OCI-LY7 (cell line): ENCODE data around the gene PARN. TPM values are rescaled to one million over a fixed set of nuclear protein-coding genes. Genes with fewer than 3 reads are reported as not detected.
A peak's percentile ranks its signal among the peaks of the same experiment; 100 is the strongest.

Experiments
- BruUV-seq: library from RNA; stranded (reverse); fragments of 400-500 nt; replicated peaks from 2 replicates; lab custom pipeline; 2021; lab: Mats Ljungman, UMichigan
- CTCF ChIA-PET: fragments of 300-600 bp; sonication (Branson Sonifier 250); formaldehyde crosslinking; loops from one replicate; lab custom pipeline; 2022; ENCODE audit warnings: antibody characterized with exemption; ENCODE audit not compliant: unreplicated experiment; lab: Charles Lee
- POLR2A ChIA-PET: fragments of 300-600 bp; sonication (Branson Sonifier 250); formaldehyde crosslinking; loops from one replicate; lab custom pipeline; 2022; ENCODE audit warnings: antibody characterized with exemption; lab: Charles Lee
- DNase-seq: peaks from one replicate; pipeline ENCODE4 v3.0.0-alpha.2; 2015; ENCODE audit warnings: low spot score
- H2AFZ ChIP-seq: fragments of 200-600 bp; sonication (generic), shearing (Covaris generic); 2 replicates; pipeline ENCODE4 v1.6.1; 2014; ENCODE audit warnings: mild to moderate bottlenecking, antibody characterized with exemption, low read length, moderate library complexity
- H3K27ac ChIP-seq: fragments of 200-600 bp; sonication (generic); 2 replicates; pipeline ENCODE4 v1.5.1; 2014; ENCODE audit warnings: mixed run types, low read depth, mild to moderate bottlenecking, moderate library complexity, low read length, inconsistent platforms; ENCODE audit not compliant: poor library complexity, severe bottlenecking
- H3K36me3 ChIP-seq: fragments of 200-600 bp; sonication (generic); 2 replicates; pipeline ENCODE4 v1.6.1; 2014; ENCODE audit warnings: mild to moderate bottlenecking, antibody characterized with exemption, low read length, moderate library complexity, mixed read lengths; ENCODE audit not compliant: insufficient read depth
- H3K4me1 ChIP-seq: fragments of 200-600 bp; sonication (generic); 2 replicates; pipeline ENCODE4 v1.5.1; 2014; ENCODE audit warnings: mild to moderate bottlenecking, low read length; ENCODE audit not compliant: insufficient read depth, poor library complexity, severe bottlenecking
- H3K4me2 ChIP-seq: fragments of 200-600 bp; sonication (generic); 2 replicates; pipeline ENCODE4 v1.6.1; 2014; ENCODE audit warnings: mild to moderate bottlenecking, low read length
- H3K4me3 ChIP-seq: fragments of 200-600 bp; sonication (generic); 2 replicates; pipeline ENCODE4 v1.5.1; 2014; ENCODE audit warnings: mild to moderate bottlenecking, low read depth, low read length; ENCODE audit not compliant: poor library complexity, severe bottlenecking
- H3K79me2 ChIP-seq: fragments of 200-600 bp; sonication (generic); 2 replicates; pipeline ENCODE4 v1.6.1; 2016; ENCODE audit warnings: low read depth, mild to moderate bottlenecking, low read length, moderate library complexity, mixed read lengths; ENCODE audit not compliant: insufficient read depth
- H3K9me2 ChIP-seq: fragments of 200-600 bp; sonication (generic); 2 replicates; pipeline ENCODE4 v1.6.1; 2016; ENCODE audit warnings: mild to moderate bottlenecking, low read length, mixed read lengths; ENCODE audit not compliant: insufficient read depth
- H3K9me3 ChIP-seq: fragments of 200-600 bp; sonication (generic); 2 replicates; pipeline ENCODE4 v1.6.1; 2014; ENCODE audit warnings: mild to moderate bottlenecking, mixed run types, low read length, mixed read lengths
- H4K20me1 ChIP-seq: fragments of 200-600 bp; sonication (generic); 2 replicates; pipeline ENCODE4 v1.6.1; 2014; ENCODE audit warnings: mild to moderate bottlenecking, antibody characterized with exemption, low read length, moderate library complexity, mixed read lengths; ENCODE audit not compliant: insufficient read depth
- CTCF ChIP-seq: fragments of 200-600 bp; sonication (generic); conservative IDR thresholded peaks from 2 replicates; pipeline ENCODE4 v1.5.1; 2014; ENCODE audit warnings: mild to moderate bottlenecking, antibody characterized with exemption, low read length, moderate library complexity, mixed read lengths
- EZH2phosphoT487 ChIP-seq: fragments of 200-600 bp; sonication (generic); IDR thresholded peaks from 2 replicates; pipeline ENCODE4 v1.6.1; 2018; ENCODE audit warnings: low read depth, borderline replicate concordance, mild to moderate bottlenecking, mixed run types, antibody characterized with exemption, low read length, moderate library complexity, mixed read lengths
- intact Hi-C: fragments of 100-400 bp; cut with micrococcal nuclease; formaldehyde crosslinking; loops from one replicate; pipeline ENCODE4 v1.10.0; 2022; ENCODE audit not compliant: unreplicated experiment
- total RNA-seq, 2 experiments: library from RNA; depleted of rRNA in 1 of 2; stranded (reverse); fragments of >200 nt in 1 of 2; shearing (Covaris generic) in 1 of 2; gene quantifications; 2 replicates each; pipeline ENCODE4 v1.2.3, GENCODE V29; 2014 to 2022

The PARN gene
- total RNA-seq, 2 experiments from 2014 or later, result 40.1 to 76.5 TPM

GRCh38 chr16:14668556-14669223, 38.6 kb upstream of the PARN start:
- Histone ChIP-seq H3K27ac (no peak overlapping the region), H3K4me1 (peaks cover 26% of the 10 kb centered on the region), H3K4me3 (no peak overlapping the region), H2AFZ (no peak overlapping the region), H3K79me2 (no peaks in the 10 kb centered on the region), H3K9me3 (no peaks in the 10 kb centered on the region), H3K4me2 (no peak overlapping the region), H3K36me3 (peaks cover 62% of the 10 kb centered on the region), H4K20me1 (no peaks in the 10 kb centered on the region), H3K9me2 (no peaks in the 10 kb centered on the region)
- intact Hi-C loops, result no loop called here
- ChIA-PET CTCF (no interaction called here), POLR2A (interaction anchor here (0.7 to 1.4 kb wide), 2 partner anchors 15 to 62 kb away, joined by 3 read pairs; no protein-coding TSS in a partner anchor)
- DNase-seq, result no peak
- TF ChIP-seq CTCF (no peak), EZH2phosphoT487 (no peak)
- BruUV-seq, result TSS peak; percentile 25

- BruUV-seq, result no TSS peak
- H3K4me3 ChIP-seq, result no peak overlapping the region
- no peaks in the 10 kb centered on the region for H4K20me1 ChIP-seq
- H3K36me3 ChIP-seq, result peaks cover 72% of the 10 kb centered on the region
- H3K79me2 ChIP-seq, result no peaks in the 10 kb centered on the region
- no peak overlapping the region for H3K27ac ChIP-seq
- intact Hi-C loops, result no loop called here
- no peaks in the 10 kb centered on the region for H3K9me2 ChIP-seq
- peaks cover 16% of the 10 kb centered on the region for H3K4me1 ChIP-seq
- no peak overlapping the region for H2AFZ ChIP-seq
- H3K9me3 ChIP-seq, result no peaks in the 10 kb centered on the region
- H3K4me2 ChIP-seq, result no peak overlapping the region
- TF ChIP-seq EZH2phosphoT487 (no peak), CTCF (no peak)
- ChIA-PET CTCF (no interaction called here), POLR2A (interaction anchor here (1.4 kb wide), 1 partner anchor 14 kb away, joined by 3 read pairs; no protein-coding TSS in a partner anchor)
- DNase-seq, result no peak
Observed at GRCh38 chr16:14667347-14668266, 37.5 kb upstream of the PARN start.
